Naive thymus-derived CD4-positive, alpha-beta T cell (primary cell): Measurements from ENCODE around the gene MACROD2. TPM values are rescaled to one million over a fixed set of nuclear protein-coding genes. Genes with fewer than 3 reads are reported as not detected.
"Not testable (repeated sequence)": the region's sequence is repeated elsewhere in the genome, so short reads cannot be mapped to it uniquely, and the experiment has no call there.

ENCODE experiments used
- ATAC-seq: fragments of 150-1000 bp; cut with Tn5 transposase; 2 replicates; pipeline ENCODE4 v1.10.0; 2021; ENCODE audit warnings: mild to moderate bottlenecking, moderate library complexity
- CTCF ChIA-PET: fragments of 350-600 bp; sonication (Branson Sonifier 250); formaldehyde crosslinking; loops from one replicate; lab custom pipeline; 2021; ENCODE audit warnings: antibody characterized with exemption; lab: Charles Lee
- POLR2A ChIA-PET: fragments of 350-600 bp; sonication (Branson Sonifier 250); formaldehyde crosslinking; loops from one replicate; lab custom pipeline; 2021; ENCODE audit warnings: antibody characterized with exemption, inconsistent platforms; lab: Charles Lee
- DNase-seq, 9 donors: peaks; one replicate each; pipeline versions ENCODE4 v3.0.0 to v3.0.0-alpha.2; 2020 to 2022; ENCODE audit warnings: mixed read lengths in 1 of 9
- H3K27ac ChIP-seq: one replicate; pipeline ENCODE4 v1.7.0; 2013; ENCODE audit warnings: mild to moderate bottlenecking, low read depth, low read length, moderate library complexity
- H3K27me3 ChIP-seq, 2 donors: one replicate each; pipeline ENCODE4 v1.7.0; 2013; ENCODE audit warnings: low read length in 2 of 2, mild to moderate bottlenecking in 2 of 2, moderate library complexity in 2 of 2; ENCODE audit not compliant: control insufficient read depth in 2 of 2, insufficient read depth in 2 of 2
- H3K36me3 ChIP-seq, 3 experiments: 1 replicate in 2 of 3; 2 replicates in 1 of 3; pipeline ENCODE4 v1.7.0; 2013; ENCODE audit warnings: low read length in 3 of 3, mild to moderate bottlenecking in 3 of 3, moderate library complexity in 1 of 3; ENCODE audit not compliant: insufficient read depth in 3 of 3, control insufficient read depth in 2 of 3
- H3K4me1 ChIP-seq, 2 donors: one replicate each; pipeline ENCODE4 v1.7.0; 2013; ENCODE audit warnings: low read length in 2 of 2, mild to moderate bottlenecking in 2 of 2, moderate library complexity in 1 of 2; ENCODE audit not compliant: control insufficient read depth in 2 of 2, insufficient read depth in 2 of 2
- H3K4me3 ChIP-seq: 2 replicates; pipeline ENCODE4 v1.7.0; 2013; ENCODE audit warnings: mild to moderate bottlenecking, low read length
- H3K9me3 ChIP-seq, 3 experiments: 1 replicate in 2 of 3; 2 replicates in 1 of 3; pipeline ENCODE4 v1.7.0; 2013; ENCODE audit warnings: low read length in 3 of 3; ENCODE audit not compliant: control insufficient read depth in 2 of 3
- H3K27ac Mint-ChIP-seq, 9 donors: one replicate each; pipeline ENCODE4 v1.8.0; 2020 to 2022; ENCODE audit warnings: mixed read lengths in 9 of 9, mild to moderate bottlenecking in 8 of 9, moderate library complexity in 5 of 9, inconsistent platforms in 2 of 9
- H3K27me3 Mint-ChIP-seq, 5 donors: one replicate each; pipeline ENCODE4 v1.8.0; 2021 to 2022; ENCODE audit warnings: mixed read lengths in 5 of 5, mild to moderate bottlenecking in 1 of 5
- H3K36me3 Mint-ChIP-seq, 5 donors: one replicate each; pipeline ENCODE4 v1.8.0; 2020 to 2022; ENCODE audit warnings: mixed read lengths in 5 of 5, mild to moderate bottlenecking in 3 of 5, inconsistent platforms in 1 of 5
- H3K4me1 Mint-ChIP-seq, 7 donors: one replicate each; pipeline ENCODE4 v1.8.0; 2020 to 2022; ENCODE audit warnings: mixed read lengths in 7 of 7, mild to moderate bottlenecking in 3 of 7, inconsistent platforms in 1 of 7
- H3K4me3 Mint-ChIP-seq, 10 donors: one replicate each; pipeline ENCODE4 v1.8.0; 2020 to 2022; ENCODE audit warnings: mild to moderate bottlenecking in 10 of 10, mixed read lengths in 10 of 10, moderate library complexity in 6 of 10, inconsistent platforms in 2 of 10
- H3K9me3 Mint-ChIP-seq, 11 donors: one replicate each; pipeline ENCODE4 v1.8.0; 2020 to 2022; ENCODE audit warnings: mixed read lengths in 11 of 11, mild to moderate bottlenecking in 4 of 11, inconsistent platforms in 1 of 11, moderate library complexity in 1 of 11
- intact Hi-C, 2 donors: fragments of 100-400 bp; cut with micrococcal nuclease; formaldehyde crosslinking; loops; one replicate each; pipeline ENCODE4 v1.15.1; 2023
- polyA plus RNA-seq, 2 donors: library from polyadenylated mRNA; unstranded; fragments of 300-500 nt; fragmentation: Illumina TruSeq; gene quantifications; one replicate each; pipeline ENCODE4 v1.2.3, GENCODE V29; 2021
- total RNA-seq, 6 experiments: library from RNA in 5 of 6; stranded (reverse) in 5 of 6; gene quantifications; 1 replicate in 5 of 6; 2 replicates in 1 of 6; pipeline ENCODE4 v1.2.3 and lab custom pipeline; 2021 to 2026

MACROD2 gene
- total and polyA plus RNA-seq, 7 experiments from 2014 or later = 0.27 to 0.86 (median 0.34) TPM; not detected in 4

DNA sequence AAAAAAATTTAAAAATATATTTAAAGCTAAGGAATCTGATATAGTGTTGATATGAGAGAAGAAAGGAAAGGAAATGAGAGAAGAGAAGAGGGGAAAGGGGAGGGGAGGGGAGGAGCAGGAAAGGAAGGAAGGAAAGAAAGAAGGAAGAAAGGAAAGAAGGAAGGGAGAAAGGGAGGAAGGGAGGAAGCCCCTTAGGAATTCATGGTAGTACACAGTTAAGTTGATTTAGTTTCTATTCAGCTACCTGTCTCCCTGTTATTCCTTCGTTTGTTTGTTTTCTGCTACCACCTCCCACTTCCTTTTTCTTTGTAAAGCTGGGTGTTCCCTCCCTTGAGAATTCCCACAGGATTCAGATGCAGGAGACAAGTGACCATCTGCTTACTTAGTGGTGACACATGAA, 1367.5 kb downstream of the MACROD2 start:
- ATAC-seq (no peak), DNase-seq (no peak)
- Histone ChIP-seq H3K27ac (no peak overlapping the region), H3K4me1 (no peaks in the 10 kb centered on the region), H3K36me3 (no peaks in the 10 kb centered on the region), H3K9me3 (no peaks in the 10 kb centered on the region), H3K4me3 (no peak overlapping the region), H3K27me3 (no peaks in the 10 kb centered on the region)
- intact Hi-C loops = no loop called here
- H3K27ac Mint-ChIP-seq = no peak overlapping the region
- H3K9me3 Mint-ChIP-seq = peaks cover 0 to 17% (median 2%) of the 10 kb centered on the region in 11 donors
- CTCF ChIA-PET = no interaction called here
- H3K27me3 Mint-ChIP-seq = peaks cover 0 to 4% (median 0%) of the 10 kb centered on the region in 5 donors
- POLR2A ChIA-PET = no interaction called here
- peaks cover 0 to 1% (median 0%) of the 10 kb centered on the region in 7 donors for H3K4me1 Mint-ChIP-seq
- no peak overlapping the region for H3K4me3 Mint-ChIP-seq
- no peaks in the 10 kb centered on the region for H3K36me3 Mint-ChIP-seq

DNA sequence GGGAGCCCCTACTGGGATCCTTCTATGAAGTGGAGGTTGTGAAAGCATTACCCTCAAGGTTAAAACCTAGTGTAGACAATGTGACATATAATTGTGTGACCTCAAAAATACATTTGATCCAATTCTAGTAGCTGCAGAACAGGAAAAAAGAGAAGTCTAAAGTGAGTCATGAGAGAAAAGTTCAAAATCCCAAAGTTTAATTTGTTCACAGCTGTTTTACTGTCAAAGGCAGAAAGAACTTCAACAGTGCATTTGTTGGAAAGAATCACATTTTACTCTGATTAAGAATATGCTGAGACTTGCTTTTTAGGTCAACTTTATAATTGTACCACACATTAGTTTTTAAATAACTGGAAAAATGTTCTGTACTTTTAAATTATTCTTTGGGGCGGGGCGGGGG, 1369.5 kb downstream of the MACROD2 start:
- Mint-ChIP-seq H3K4me3 (no peak overlapping the region), H3K27ac (no peak overlapping the region), H3K4me1 (peaks cover 0 to 1% (median 0%) of the 10 kb centered on the region in 7 donors), H3K27me3 (peaks cover 0 to 4% (median 0%) of the 10 kb centered on the region in 5 donors), H3K36me3 (no peaks in the 10 kb centered on the region), H3K9me3 (peaks cover 0 to 12% (median 2%) of the 10 kb centered on the region in 11 donors)
- DNase-seq = no peak
- CTCF ChIA-PET = no interaction called here
- H3K4me1 ChIP-seq = no peaks in the 10 kb centered on the region
- POLR2A ChIA-PET = no interaction called here
- intact Hi-C loops = no loop called here
- no peak overlapping the region for H3K4me3 ChIP-seq
- no peak for ATAC-seq
- H3K27me3 ChIP-seq = no peaks in the 10 kb centered on the region
- no peak overlapping the region for H3K27ac ChIP-seq
- H3K36me3 ChIP-seq = no peaks in the 10 kb centered on the region
- H3K9me3 ChIP-seq = no peaks in the 10 kb centered on the region

DNA sequence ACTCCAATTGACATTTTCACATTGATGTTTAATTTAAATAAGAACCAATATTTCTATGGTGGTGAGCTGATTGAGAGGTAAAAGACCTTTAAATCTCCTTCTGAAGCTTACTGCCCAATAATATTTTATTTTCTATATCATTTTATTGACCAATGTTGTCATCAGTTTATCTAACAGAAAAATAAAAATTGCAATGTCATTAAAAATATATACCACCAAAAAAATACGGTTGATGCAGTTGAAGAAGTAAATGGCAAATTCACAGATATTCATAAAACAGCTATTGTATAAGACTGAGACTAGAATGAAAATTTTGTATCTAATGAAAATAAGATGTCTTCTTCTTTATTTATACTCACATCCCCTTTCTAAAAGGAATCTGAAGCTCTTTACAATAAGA, 1375.1 kb downstream of the MACROD2 start:
- Histone ChIP-seq H3K4me1 (no peaks in the 10 kb centered on the region), H3K27me3 (no peaks in the 10 kb centered on the region), H3K36me3 (no peaks in the 10 kb centered on the region), H3K9me3 (no peaks in the 10 kb centered on the region), H3K27ac (no peak overlapping the region), H3K4me3 (no peak overlapping the region)
- no peak for ATAC-seq
- no peak for DNase-seq
- Mint-ChIP-seq H3K36me3 (no peaks in the 10 kb centered on the region), H3K27ac (no peak overlapping the region), H3K4me1 (no peaks in the 10 kb centered on the region), H3K27me3 (no peaks in the 10 kb centered on the region), H3K4me3 (no peak overlapping the region), H3K9me3 (peaks cover 0 to 20% (median 0%) of the 10 kb centered on the region in 11 donors)
- ChIA-PET CTCF (no interaction called here), POLR2A (no interaction called here)
- intact Hi-C loops = no loop called here

DNA sequence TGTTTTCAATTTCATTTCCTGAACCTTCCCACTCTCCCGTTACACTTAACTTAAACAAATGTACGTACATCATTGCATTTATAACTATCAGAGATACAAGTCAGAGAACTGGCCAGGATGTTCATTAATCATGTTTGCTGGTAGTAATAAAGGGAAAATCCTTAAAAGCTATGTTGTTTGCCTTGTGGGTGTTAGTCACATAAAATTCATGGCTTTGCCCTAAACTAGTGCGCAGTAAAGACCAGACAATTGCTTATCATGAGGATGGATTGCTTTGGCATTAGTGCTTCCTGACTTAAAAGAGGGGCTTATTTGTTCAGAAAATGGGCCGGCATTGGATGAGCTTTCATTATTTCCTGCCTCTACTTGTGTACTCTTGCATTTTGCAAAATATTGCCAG, 1379.4 kb downstream of the MACROD2 start:
- POLR2A ChIA-PET = no interaction called here
- intact Hi-C loops = no loop called here

DNA sequence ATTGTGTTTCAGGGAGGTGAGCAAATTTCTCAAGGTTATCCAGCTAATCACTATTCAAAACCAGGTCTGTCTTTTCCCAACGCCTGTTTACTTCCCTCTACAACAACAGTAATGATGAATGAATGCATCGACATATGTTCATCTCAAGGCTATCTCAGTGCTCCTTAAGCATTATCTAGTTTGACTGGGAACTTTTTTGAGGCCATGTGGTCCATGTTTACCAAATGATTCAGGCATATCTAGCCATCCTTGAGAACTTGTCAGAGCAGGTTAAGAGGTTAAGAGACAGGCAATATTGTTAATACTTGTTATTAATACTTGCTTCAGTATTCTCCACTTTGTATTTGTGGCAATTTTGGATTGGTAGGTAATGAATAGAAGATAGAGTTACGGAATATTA, 1380.5 kb downstream of the MACROD2 start:
- H3K27me3 ChIP-seq = no peaks in the 10 kb centered on the region
- no peak for ATAC-seq
- intact Hi-C loops = no loop called here

More for the DNA sequence above, 1379.4 kb downstream of the MACROD2 start:
- H3K4me3 ChIP-seq = no peak overlapping the region
- H3K27ac ChIP-seq = no peak overlapping the region
- Mint-ChIP-seq H3K4me3 (no peak overlapping the region), H3K36me3 (no peaks in the 10 kb centered on the region), H3K27me3 (no peaks in the 10 kb centered on the region), H3K4me1 (no peaks in the 10 kb centered on the region), H3K27ac (no peak overlapping the region), H3K9me3 (peaks cover 0 to 24% (median 0%) of the 10 kb centered on the region in 11 donors)
- ATAC-seq = no peak
- no peaks in the 10 kb centered on the region for H3K4me1 ChIP-seq
- H3K27me3 ChIP-seq = no peaks in the 10 kb centered on the region
- DNase-seq = no peak
- no peaks in the 10 kb centered on the region for H3K36me3 ChIP-seq
- CTCF ChIA-PET = no interaction called here
- no peaks in the 10 kb centered on the region for H3K9me3 ChIP-seq

DNA sequence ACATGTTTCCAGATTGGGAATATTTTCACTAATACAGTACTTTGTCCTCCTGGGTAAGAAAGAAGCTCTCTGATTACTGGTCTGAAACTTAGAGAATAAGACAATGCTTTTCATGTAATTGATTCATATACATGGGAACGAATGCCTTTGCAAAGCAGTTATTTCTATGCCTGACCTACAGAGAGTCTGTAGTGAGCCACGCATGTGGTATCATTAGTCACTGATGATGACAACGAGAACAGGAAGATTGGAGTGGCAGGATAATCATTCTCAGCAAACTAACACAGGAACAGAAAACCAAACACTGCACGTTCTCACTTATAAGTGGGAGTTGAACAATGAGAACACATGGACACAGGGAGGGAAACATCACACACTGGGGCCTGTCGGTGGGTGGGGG, 1382.3 kb downstream of the MACROD2 start:
- DNase-seq, CTCF ChIA-PET, H3K4me3 Mint-ChIP-seq, H3K27ac ChIP-seq, H3K9me3 ChIP-seq, POLR2A ChIA-PET, H3K4me1 Mint-ChIP-seq, intact Hi-C loops, H3K27ac Mint-ChIP-seq, H3K4me3 ChIP-seq, H3K4me1 ChIP-seq, H3K27me3 ChIP-seq, ATAC-seq, H3K36me3 ChIP-seq, H3K27me3 Mint-ChIP-seq, H3K36me3 Mint-ChIP-seq: not testable (repeated sequence)
- H3K9me3 Mint-ChIP-seq = peaks cover 0 to 21% (median 3%) of the 10 kb centered on the region in 11 donors

More for the DNA sequence above, 1380.5 kb downstream of the MACROD2 start:
- no peak overlapping the region for H3K4me3 Mint-ChIP-seq
- DNase-seq = no peak
- H3K36me3 ChIP-seq = no peaks in the 10 kb centered on the region
- peaks cover 0 to 21% (median 0%) of the 10 kb centered on the region in 11 donors for H3K9me3 Mint-ChIP-seq
- no peak overlapping the region for H3K27ac ChIP-seq
- CTCF ChIA-PET = no interaction called here
- no peaks in the 10 kb centered on the region for H3K4me1 ChIP-seq
- H3K9me3 ChIP-seq = no peaks in the 10 kb centered on the region
- POLR2A ChIA-PET = no interaction called here
- no peaks in the 10 kb centered on the region for H3K27me3 Mint-ChIP-seq
- no peaks in the 10 kb centered on the region for H3K36me3 Mint-ChIP-seq
- no peak overlapping the region for H3K4me3 ChIP-seq
- H3K4me1 Mint-ChIP-seq = no peaks in the 10 kb centered on the region
- H3K27ac Mint-ChIP-seq = no peak overlapping the region

DNA sequence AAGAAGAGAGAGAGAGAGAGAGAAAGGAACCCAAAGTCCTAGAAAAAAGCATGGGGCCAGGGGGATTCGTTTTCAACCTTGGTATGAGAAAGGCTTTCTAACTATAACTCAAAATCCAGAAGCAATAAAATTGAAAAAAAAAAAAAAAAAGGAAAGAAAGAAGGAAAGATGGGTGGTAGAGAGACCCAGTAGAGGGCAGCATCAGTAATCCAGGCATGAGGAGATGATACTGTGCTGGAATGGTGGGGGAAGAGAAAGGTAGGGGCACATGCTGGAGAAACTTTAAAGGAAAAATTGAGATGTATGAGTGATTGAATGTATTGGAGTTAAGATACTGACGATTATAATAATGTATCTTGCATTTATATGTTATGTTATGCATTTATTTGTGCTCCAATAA, 1382.8 kb downstream of the MACROD2 start:
- CTCF ChIA-PET = no interaction called here

More for the DNA sequence above, 1382.8 kb downstream of the MACROD2 start:
- ATAC-seq (no peak), DNase-seq (no peak)
- no peak overlapping the region for H3K4me3 ChIP-seq
- POLR2A ChIA-PET = no interaction called here
- Mint-ChIP-seq H3K4me3 (no peak overlapping the region), H3K27me3 (no peaks in the 10 kb centered on the region), H3K9me3 (peaks cover 0 to 21% (median 3%) of the 10 kb centered on the region in 11 donors), H3K4me1 (no peaks in the 10 kb centered on the region), H3K36me3 (no peaks in the 10 kb centered on the region), H3K27ac (no peak overlapping the region)
- H3K27me3 ChIP-seq = no peaks in the 10 kb centered on the region
- no peaks in the 10 kb centered on the region for H3K4me1 ChIP-seq
- no peaks in the 10 kb centered on the region for H3K9me3 ChIP-seq
- no peak overlapping the region for H3K27ac ChIP-seq
- intact Hi-C loops = no loop called here
- no peaks in the 10 kb centered on the region for H3K36me3 ChIP-seq
